ENCODE data around the gene ANKFN1. TPM values are rescaled to one million over a fixed set of nuclear protein-coding genes. Genes with fewer than 3 reads are reported as not detected.

ANKFN1 gene
- total RNA-seq, 1 experiment from 2014 or later: not detected

- Histone ChIP-seq H4K8ac (replicated peaks; ENCODE audit: insufficient read length, low read depth, low read length) (no peak overlapping the region), H4K20me1 (ENCODE audit: control insufficient read depth, insufficient read depth, insufficient read length) (no peaks in the 10 kb centered on the region), H3T11ph (ENCODE audit: low read length) (no peak overlapping the region), H3K27me3 (ENCODE audit: insufficient read depth, low read length) (no peaks in the 10 kb centered on the region), H3K9me3 (ENCODE audit: control insufficient read depth, low read depth, low read length) (no peaks in the 10 kb centered on the region), H2BK5ac (ENCODE audit: insufficient read length, low read length) (no peak overlapping the region), H2BK15ac (ENCODE audit: low read depth, low read length) (no peak overlapping the region), H3K79me1 (ENCODE audit: insufficient read depth, low read depth, low read length, poor library complexity, severe bottlenecking) (no peaks in the 10 kb centered on the region), H4K91ac (ENCODE audit: insufficient read length, low read depth, low read length) (no peak overlapping the region), H3K27ac (ENCODE audit: insufficient read length, low read depth, low read length) (no peak overlapping the region), H3K56ac (ENCODE audit: insufficient read length, low read depth, low read length) (no peak overlapping the region), H3K14ac (ENCODE audit: insufficient read depth, low read length) (no peak overlapping the region), H3K4me1 (ENCODE audit: insufficient read depth, low read length) (no peaks in the 10 kb centered on the region), H3K4me2 (ENCODE audit: insufficient read depth, insufficient read length, low read length) (no peak overlapping the region), H3K18ac (ENCODE audit: insufficient read length, low read depth, low read length) (no peak overlapping the region), H3K4ac (ENCODE audit: low read depth, low read length) (no peak overlapping the region), H3K79me2 (ENCODE audit: insufficient read depth, low read length) (no peaks in the 10 kb centered on the region), H2AK5ac (ENCODE audit: insufficient read length, low read length) (no peak overlapping the region), H4K5ac (ENCODE audit: insufficient read length, low read depth, low read length) (no peak overlapping the region), H3K9ac (ENCODE audit: extremely low read depth, insufficient read length, low read length) (no peak overlapping the region), H2AFZ (ENCODE audit: low read length) (no peak overlapping the region), H3K23ac (ENCODE audit: insufficient read length, low read depth, low read length) (no peak overlapping the region), H2BK20ac (ENCODE audit: low read depth, low read length, poor library complexity, severe bottlenecking) (no peak overlapping the region), H2BK120ac (ENCODE audit: low read depth, low read length, poor library complexity, severe bottlenecking) (no peak overlapping the region), H2BK12ac (ENCODE audit: insufficient read length, low read depth, low read length) (no peak overlapping the region), H3K23me2 (ENCODE audit: insufficient read length, low read depth, low read length, poor library complexity, severe bottlenecking) (no peaks in the 10 kb centered on the region)
- H3K27ac Mint-ChIP-seq: no peak overlapping the region
- H3K9me3 Mint-ChIP-seq: no peaks in the 10 kb centered on the region
- no peak for DNase-seq
- H3K36me3 Mint-ChIP-seq (ENCODE audit: insufficient read depth in 1 of 3, low read depth in 3 of 3): no peaks in the 10 kb centered on the region
- TF ChIP-seq CTCF (conservative IDR thresholded peaks at IDR 0.05): no peak
- no peaks in the 10 kb centered on the region; the same call in 1 of the 2 replicates for H3K27me3 Mint-ChIP-seq (ENCODE audit: low read depth)
- no CpG with 5 or more reads among the region's 2 CpGs for WGBS (ENCODE audit: extremely low coverage, insufficient read length, low lambda C conversion rate)
- H3K4me1 Mint-ChIP-seq: peaks cover 2 to 5% of the 10 kb centered on the region in 2 experiments; a peak in 2 of 4 replicates
- H3K4me3 Mint-ChIP-seq: no peak overlapping the region
Observed at GRCh38 chr17:56424543-56425044, 271.3 kb downstream of the ANKFN1 start.
